GM21737 (cell line): ENCODE results near the gene MBNL2.
A peak's percentile ranks its signal among the peaks of the same experiment; 100 is the strongest.
"Not testable (repeated sequence)": the region's sequence is repeated elsewhere in the genome, so short reads cannot be mapped to it uniquely, and the experiment has no call there.

Experiments used
- ATAC-seq: cut with Tn5 transposase; IDR thresholded peaks from one replicate; pipeline ENCODE4 v1.9.1; 2021; ENCODE audit warnings: mild to moderate bottlenecking, moderate library complexity; ENCODE audit not compliant: unreplicated experiment

The MBNL2 gene

GRCh38 chr13:97342936-97343335 lies 120.8 kb downstream of the MBNL2 start:
- no peak for ATAC-seq

- no peak for ATAC-seq
These were observed 122.4 kb downstream of the MBNL2 start for GRCh38 chr13:97344265-97345175.

GRCh38 chr13:97346097-97346496 lies 124.0 kb downstream of the MBNL2 start:
- ATAC-seq = no peak

GRCh38 chr13:97346561-97347254 lies 124.6 kb downstream of the MBNL2 start:
- no peak for ATAC-seq

- no peak for ATAC-seq
These were observed 125.3 kb downstream of the MBNL2 start for GRCh38 chr13:97347255-97347932.

- ATAC-seq = no peak
These were observed 126.5 kb downstream of the MBNL2 start for GRCh38 chr13:97348569-97349100.

GRCh38 chr13:97352012-97352411 lies 129.9 kb downstream of the MBNL2 start:
- ATAC-seq = not testable (repeated sequence)

- ATAC-seq = no peak
These were observed 130.7 kb downstream of the MBNL2 start for GRCh38 chr13:97352815-97353214.

GRCh38 chr13:97353927-97354675 lies 132.0 kb downstream of the MBNL2 start:
- no peak for ATAC-seq

GRCh38 chr13:97354808-97355207 lies 132.7 kb downstream of the MBNL2 start:
- no peak for ATAC-seq

- ATAC-seq = no peak
These were observed 134.5 kb downstream of the MBNL2 start for GRCh38 chr13:97356592-97356991.

- peak; percentile 90 for ATAC-seq
These were observed 137.3 kb downstream of the MBNL2 start for GRCh38 chr13:97359181-97360057.

GRCh38 chr13:97360610-97361009 lies 138.5 kb downstream of the MBNL2 start:
- ATAC-seq = no peak

GRCh38 chr13:97364031-97364430 lies 141.9 kb downstream of the MBNL2 start:
- no peak for ATAC-seq

- ATAC-seq = no peak
These were observed 142.7 kb downstream of the MBNL2 start for GRCh38 chr13:97364827-97365226.

GRCh38 chr13:97366172-97366688 lies 144.1 kb downstream of the MBNL2 start:
- ATAC-seq = no peak

GRCh38 chr13:97367016-97367822 lies 145.1 kb downstream of the MBNL2 start:
- no peak for ATAC-seq

- ATAC-seq = peak; percentile 69
These were observed 147.2 kb downstream of the MBNL2 start for GRCh38 chr13:97369261-97369893.
